H7 (cell line): ENCODE results near the gene PCMTD2. TPM values are rescaled to one million over a fixed set of nuclear protein-coding genes. Genes with fewer than 3 reads are reported as not detected.

ENCODE experiments used
- DNase-seq: peaks from one replicate; pipeline ENCODE4 v3.0.0; 2012
- H3K27me3 ChIP-seq: 2 replicates; pipeline ENCODE4 v1.6.0; 2011; ENCODE audit warnings: mild to moderate bottlenecking, low read length; ENCODE audit not compliant: control insufficient read depth, insufficient read depth
- H3K36me3 ChIP-seq: replicated peaks from 2 replicates; pipeline ENCODE4 v1.5.1; 2011; ENCODE audit warnings: low read length; ENCODE audit not compliant: control insufficient read depth, insufficient read depth
- H3K4me3 ChIP-seq: 2 replicates; pipeline ENCODE4 v1.5.1; 2011; ENCODE audit warnings: low read depth, mild to moderate bottlenecking, control low read depth, low read length, moderate library complexity; ENCODE audit not compliant: insufficient read depth
- total RNA-seq: library from RNA; depleted of rRNA; stranded (reverse); fragments of >200 nt; shearing (Covaris generic); gene quantifications from 2 replicates; pipeline ENCODE4 v1.2.3, GENCODE V29; 2014; rRNA removed

The PCMTD2 gene
- 38.0 and 57.6 TPM in 2 replicates for total RNA-seq

- peak within 1 kb of the TSS; percentile 71 for H3K4me3 ChIP-seq
- H3K27me3 ChIP-seq = no peaks in the 10 kb centered on the region
- H3K36me3 ChIP-seq = no peaks in the 10 kb centered on the region
- peak; percentile 99 for DNase-seq
Measured at GRCh38 chr20:64255361-64256281, at the start of gene PCMTD2. Gene PCMTD2, plus strand, starts transcription at chr20:64255748. Its CDS starts 4,218 bp downstream, at chr20:64259966.

GRCh38 chr20:64206614-64207013 lies 48.9 kb upstream of the PCMTD2 start:
- no peaks in the 10 kb centered on the region for H3K36me3 ChIP-seq
- DNase-seq = no peak
- no peaks in the 10 kb centered on the region for H3K27me3 ChIP-seq
- H3K4me3 ChIP-seq = no peak overlapping the region

GRCh38 chr20:64207641-64208590 lies 47.6 kb upstream of the PCMTD2 start:
- no peak overlapping the region for H3K4me3 ChIP-seq
- no peaks in the 10 kb centered on the region for H3K27me3 ChIP-seq
- DNase-seq = no peak
- H3K36me3 ChIP-seq = no peaks in the 10 kb centered on the region

- no peak overlapping the region for H3K4me3 ChIP-seq
- H3K36me3 ChIP-seq = no peaks in the 10 kb centered on the region
- H3K27me3 ChIP-seq = no peaks in the 10 kb centered on the region
- no peak for DNase-seq
Measured at GRCh38 chr20:64209148-64209547, 46.4 kb upstream of the PCMTD2 start.

GRCh38 chr20:64210656-64211369 lies 44.7 kb upstream of the PCMTD2 start:
- Histone ChIP-seq H3K27me3 (no peaks in the 10 kb centered on the region), H3K36me3 (no peaks in the 10 kb centered on the region), H3K4me3 (no peak overlapping the region)
- no peak for DNase-seq

- no peak for DNase-seq
- H3K4me3 ChIP-seq = no peak overlapping the region
- no peaks in the 10 kb centered on the region for H3K27me3 ChIP-seq
Measured at GRCh38 chr20:64211874-64212658, 43.5 kb upstream of the PCMTD2 start.

GRCh38 chr20:64212755-64213154 lies 42.8 kb upstream of the PCMTD2 start:
- DNase-seq = no peak
- no peaks in the 10 kb centered on the region for H3K27me3 ChIP-seq
- H3K36me3 ChIP-seq = no peaks in the 10 kb centered on the region
- H3K4me3 ChIP-seq = no peak overlapping the region

More at GRCh38 chr20:64211874-64212658, 43.5 kb upstream of the PCMTD2 start:
- H3K36me3 ChIP-seq = no peaks in the 10 kb centered on the region

GRCh38 chr20:64214113-64214512 lies 41.4 kb upstream of the PCMTD2 start:
- DNase-seq = no peak
- Histone ChIP-seq H3K4me3 (no peak overlapping the region), H3K36me3 (no peaks in the 10 kb centered on the region), H3K27me3 (no peaks in the 10 kb centered on the region)

GRCh38 chr20:64214952-64215351 lies 40.6 kb upstream of the PCMTD2 start:
- no peaks in the 10 kb centered on the region for H3K27me3 ChIP-seq
- DNase-seq = no peak
- no peaks in the 10 kb centered on the region for H3K36me3 ChIP-seq
- H3K4me3 ChIP-seq = no peak overlapping the region

GRCh38 chr20:64216036-64216435 lies 39.5 kb upstream of the PCMTD2 start:
- DNase-seq = no peak
- no peak overlapping the region for H3K4me3 ChIP-seq
- H3K36me3 ChIP-seq = no peaks in the 10 kb centered on the region
- H3K27me3 ChIP-seq = no peaks in the 10 kb centered on the region

GRCh38 chr20:64216910-64217309 lies 38.6 kb upstream of the PCMTD2 start:
- no peaks in the 10 kb centered on the region for H3K27me3 ChIP-seq
- H3K4me3 ChIP-seq = no peak overlapping the region
- H3K36me3 ChIP-seq = no peaks in the 10 kb centered on the region
- no peak for DNase-seq

- no peak for DNase-seq
- Histone ChIP-seq H3K27me3 (no peaks in the 10 kb centered on the region), H3K36me3 (no peaks in the 10 kb centered on the region), H3K4me3 (no peak overlapping the region)
Measured at GRCh38 chr20:64217539-64218221, 37.9 kb upstream of the PCMTD2 start.

GRCh38 chr20:64219202-64219601 lies 36.3 kb upstream of the PCMTD2 start:
- no peaks in the 10 kb centered on the region for H3K36me3 ChIP-seq
- no peak for DNase-seq
- H3K27me3 ChIP-seq = no peaks in the 10 kb centered on the region
- no peak overlapping the region for H3K4me3 ChIP-seq
